Kidney glomerular epithelial cell (primary cell): Measurements from ENCODE around the gene SIX2.
"Not testable (repeated sequence)": the region's sequence is repeated elsewhere in the genome, so short reads cannot be mapped to it uniquely, and the experiment has no call there.

Experiments used
- DNase-seq: peaks from one replicate; lab custom pipeline; 2025; lab: John Stamatoyannopoulos, UW

SIX2 gene

DNA sequence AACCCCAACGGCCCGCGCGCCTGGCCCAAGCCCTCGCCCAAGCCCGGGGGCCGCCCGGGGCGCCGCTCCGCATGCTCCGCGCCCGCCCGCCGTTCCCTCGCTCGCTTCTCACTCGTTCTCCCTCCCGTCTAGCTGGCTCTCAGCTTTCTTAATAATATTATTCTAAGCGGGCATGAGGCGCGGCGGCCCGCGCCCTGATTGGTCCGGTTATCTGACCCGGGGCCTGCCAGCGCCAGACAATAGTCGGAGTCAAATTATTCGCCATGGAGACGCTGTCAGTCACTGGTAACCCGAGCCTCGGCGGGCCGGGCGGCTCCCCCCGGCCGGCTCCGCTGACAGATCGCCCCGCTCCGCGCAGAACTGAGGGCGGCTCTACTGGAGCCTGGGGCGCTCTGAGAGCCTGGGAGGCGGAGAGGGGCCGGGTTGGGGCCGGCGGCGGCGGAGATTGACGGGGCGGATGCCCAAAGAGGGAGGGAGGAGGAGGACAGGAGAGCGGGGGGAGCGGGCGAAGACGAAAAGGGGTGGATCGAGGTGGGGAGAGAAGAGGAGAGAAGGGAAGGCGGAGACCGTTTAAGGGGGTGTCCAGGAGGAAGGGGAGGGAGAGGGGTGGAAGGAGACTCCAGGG, at the start of gene SIX2:
Gene SIX2 (minus strand): TSS at position 150 of the 625 bp plus-strand sequence. CDS start 342 bp downstream, outside the sequence.
- DNase-seq: peak; percentile 94

DNA sequence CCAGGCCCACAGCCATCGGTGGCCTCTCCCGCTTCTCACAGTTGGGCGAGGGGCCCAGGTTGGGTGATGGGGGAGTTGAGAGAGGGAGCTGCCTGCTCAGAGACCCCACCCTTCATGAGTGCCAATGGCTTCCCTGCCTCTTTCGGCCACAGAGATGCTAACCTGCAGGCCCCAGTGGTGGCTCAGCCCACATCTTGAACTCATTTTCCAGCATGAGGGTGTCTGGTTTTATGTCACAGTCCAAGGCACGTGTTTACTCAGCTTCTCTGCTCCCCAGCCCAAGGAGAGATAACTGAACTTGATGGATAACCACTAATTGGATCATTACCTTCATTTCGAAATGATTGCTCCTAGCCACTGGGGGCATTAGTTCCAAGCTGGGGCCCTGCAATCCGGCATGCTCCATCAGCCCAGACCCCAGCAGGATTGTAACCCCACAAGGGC, 45.9 kb upstream of the SIX2 start:
- DNase-seq: no peak

DNA sequence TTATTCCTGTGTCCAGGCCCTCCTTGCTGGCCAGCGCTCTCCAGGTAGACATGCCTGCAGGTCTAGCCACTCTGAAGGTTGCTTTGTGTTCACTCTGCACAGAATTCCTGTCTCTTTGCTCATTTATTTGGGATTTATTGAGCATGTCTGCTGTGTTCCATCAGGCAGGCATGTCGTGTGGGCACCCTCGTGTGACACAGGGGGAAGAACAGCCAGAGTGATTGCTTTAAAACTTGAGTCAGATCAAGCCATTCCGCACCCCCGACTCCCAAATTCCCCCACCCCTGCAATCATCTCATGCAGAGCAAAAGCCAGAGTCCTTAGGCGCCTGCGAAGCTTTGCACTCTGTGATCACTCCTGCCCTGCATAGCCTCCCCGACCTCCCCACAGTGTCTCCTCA, 44.7 kb upstream of the SIX2 start:
- DNase-seq: no peak

GRCh38 chr2:45052388-45052928, 43.2 kb upstream of the SIX2 start:
- no peak for DNase-seq

DNA sequence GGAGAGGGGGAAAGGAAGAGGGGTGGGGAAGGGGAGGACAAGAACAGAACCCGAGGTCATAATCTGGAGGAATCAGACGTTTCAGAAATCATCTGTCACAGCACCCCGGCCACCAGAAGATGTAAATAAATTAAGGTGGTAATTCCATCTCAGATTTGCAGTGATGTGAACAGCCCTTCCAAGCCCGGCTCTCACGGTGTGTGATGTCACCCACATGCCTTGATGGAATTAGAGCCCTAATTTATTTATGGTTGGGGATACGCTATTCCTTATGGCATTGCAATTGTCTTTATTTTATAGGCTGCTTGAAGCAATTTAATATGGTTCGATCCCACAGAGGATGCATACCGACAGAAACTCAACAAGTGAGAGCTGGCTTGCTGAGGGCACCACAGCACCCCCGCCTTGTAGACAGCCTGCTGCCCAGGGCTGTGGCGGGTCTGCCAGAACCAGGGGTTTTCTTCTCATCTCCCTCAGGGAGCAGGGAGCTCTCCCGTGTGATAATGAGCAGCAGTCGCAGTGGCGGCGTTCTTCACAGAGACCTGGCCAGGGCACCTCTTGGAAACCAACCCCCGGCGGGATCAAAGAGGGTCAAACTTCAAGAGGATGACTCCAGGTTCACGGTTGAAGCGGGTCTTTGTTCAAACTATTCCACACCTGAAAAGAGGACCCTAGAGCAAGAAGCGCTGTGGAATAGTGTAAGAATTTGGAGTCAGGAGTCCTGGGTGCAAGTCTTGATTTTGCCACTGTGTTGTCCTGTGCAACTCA, 40.5 kb upstream of the SIX2 start:
- no peak for DNase-seq

DNA sequence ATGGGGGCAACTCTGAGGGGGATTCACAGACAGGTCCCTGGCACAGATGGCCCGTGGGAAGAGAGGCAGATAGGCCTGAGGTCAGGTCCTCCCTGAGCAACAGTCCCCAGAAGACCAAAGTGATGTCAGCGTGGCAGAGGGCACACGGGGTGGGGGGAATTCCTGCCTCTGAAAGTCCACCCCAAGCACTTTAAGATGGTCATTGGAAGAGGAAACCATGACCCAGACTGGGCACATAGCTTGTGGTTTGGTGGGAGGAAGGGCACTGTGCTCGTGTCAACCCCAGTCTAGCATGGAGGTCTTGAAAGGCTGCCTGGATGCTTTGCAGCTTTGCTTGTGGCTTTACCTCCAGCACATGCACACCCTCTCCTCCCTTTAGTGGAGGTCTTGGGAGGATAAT, 38.0 kb upstream of the SIX2 start:
- DNase-seq: no peak

DNA sequence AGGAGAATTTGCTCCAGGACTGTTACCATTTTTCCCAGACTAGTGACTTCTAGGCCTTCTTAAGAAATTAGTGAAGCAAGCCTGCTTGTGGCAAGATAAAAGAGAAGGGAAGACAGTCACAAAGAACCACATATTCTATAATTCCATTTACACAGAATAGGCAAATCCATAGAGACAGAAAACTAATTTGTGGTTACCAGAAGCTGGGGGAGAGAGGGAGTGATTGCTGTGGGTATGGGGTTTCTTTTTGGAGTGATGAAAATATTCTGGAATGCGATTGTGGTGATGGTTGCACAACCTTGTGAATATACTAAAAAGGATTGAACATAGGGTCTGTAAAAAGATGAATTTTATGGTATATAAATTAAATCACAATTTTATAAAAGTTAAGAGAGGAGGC, 37.5 kb upstream of the SIX2 start:
- DNase-seq: peak; percentile 34

GRCh38 chr2:45045706-45046105, 36.5 kb upstream of the SIX2 start:
- DNase-seq: no peak

DNA sequence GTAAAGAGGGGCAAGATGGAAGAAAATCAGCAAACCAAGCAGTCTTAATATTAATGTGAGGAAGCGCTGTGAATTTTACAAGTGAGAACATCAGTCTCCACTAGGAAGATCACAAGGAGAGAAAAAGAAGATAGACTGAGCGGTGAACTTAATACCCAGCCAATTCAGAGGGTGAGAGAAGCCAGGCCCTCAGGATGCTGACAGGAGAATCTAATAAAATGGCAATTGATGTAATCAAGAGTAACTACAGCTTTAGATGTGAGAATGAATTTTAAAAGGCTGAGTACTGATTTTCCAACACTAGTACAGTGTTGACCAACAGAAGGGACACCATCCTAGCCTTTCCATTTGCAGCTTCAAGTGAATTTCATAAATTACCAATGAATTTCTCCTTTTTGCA, 35.7 kb upstream of the SIX2 start:
- DNase-seq: no peak

- no peak for DNase-seq
Measured at GRCh38 chr2:45043174-45043573, 33.9 kb upstream of the SIX2 start.

- DNase-seq: peak; percentile 31
Measured at GRCh38 chr2:45042401-45042800, 33.1 kb upstream of the SIX2 start.

GRCh38 chr2:45040786-45041185, 31.5 kb upstream of the SIX2 start:
- DNase-seq: no peak

GRCh38 chr2:45039804-45040203, 30.6 kb upstream of the SIX2 start:
- not testable (repeated sequence) for DNase-seq

- DNase-seq: not testable (repeated sequence)
Measured at GRCh38 chr2:45038861-45039260, 29.6 kb upstream of the SIX2 start.

DNA sequence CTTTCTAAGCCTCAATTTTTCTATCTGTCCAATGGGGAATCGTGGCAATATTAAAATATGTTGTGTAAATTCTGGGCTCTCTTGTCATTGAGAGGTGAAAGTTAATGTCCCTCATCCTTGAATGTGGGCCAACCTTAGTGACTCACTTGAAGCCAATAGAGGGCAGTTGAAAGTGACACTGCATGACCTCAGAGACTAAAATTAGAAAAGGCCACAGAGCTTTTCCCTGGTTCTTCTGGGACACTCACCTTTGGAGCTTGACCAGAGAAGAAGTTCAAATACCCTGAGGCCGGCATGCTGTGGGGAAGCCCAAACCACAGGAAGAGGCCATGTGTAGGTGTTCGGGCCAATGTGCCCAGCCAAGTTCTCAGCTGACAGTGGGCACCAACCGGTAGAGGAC, 24.1 kb upstream of the SIX2 start:
- DNase-seq: no peak

GRCh38 chr2:45031028-45031427, 21.8 kb upstream of the SIX2 start:
- DNase-seq: no peak

- no peak for DNase-seq
Measured at GRCh38 chr2:45030553-45030952, 21.3 kb upstream of the SIX2 start.

DNA sequence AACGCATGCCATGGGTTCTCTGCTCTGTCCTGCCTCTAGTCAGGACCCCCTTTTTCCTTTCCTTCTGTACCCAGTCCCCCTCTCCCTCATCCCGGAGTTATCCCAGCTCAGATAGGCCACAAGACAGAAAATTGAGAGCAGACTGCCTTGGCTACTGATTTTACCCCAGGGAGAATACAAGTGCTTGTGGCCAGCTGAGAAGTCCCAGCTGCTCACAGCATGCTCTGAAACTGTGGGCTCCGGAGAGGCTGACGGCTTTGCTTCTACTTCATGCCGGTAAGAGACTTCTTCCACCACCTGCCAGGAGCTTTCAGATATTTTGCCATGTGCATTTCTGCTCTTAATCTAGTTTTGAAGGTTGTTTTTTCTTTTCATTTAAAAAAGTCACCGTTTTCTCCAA, 20.0 kb upstream of the SIX2 start:
- DNase-seq: no peak

DNA sequence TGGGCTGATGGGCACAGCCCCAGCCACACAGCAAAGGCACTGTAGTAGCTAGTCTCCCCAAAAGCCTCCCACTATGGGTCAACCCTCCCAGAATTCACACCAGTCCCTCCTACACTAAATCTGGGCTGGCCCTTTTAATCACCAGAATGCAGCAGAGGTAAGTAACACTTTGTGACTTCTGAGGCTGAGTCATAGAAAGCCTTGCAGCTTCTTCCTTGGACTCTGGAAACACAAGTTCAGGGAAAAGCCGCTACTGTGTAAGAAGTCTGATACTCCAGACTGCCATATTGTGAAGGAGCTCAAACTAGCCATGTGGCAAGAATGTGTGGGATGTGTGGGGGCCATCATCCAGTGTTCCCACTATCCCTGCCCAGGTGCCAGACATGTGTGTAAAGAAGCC, 19.0 kb upstream of the SIX2 start:
- DNase-seq: peak; percentile 46

GRCh38 chr2:45026924-45027450, 17.7 kb upstream of the SIX2 start:
- DNase-seq: no peak

DNA sequence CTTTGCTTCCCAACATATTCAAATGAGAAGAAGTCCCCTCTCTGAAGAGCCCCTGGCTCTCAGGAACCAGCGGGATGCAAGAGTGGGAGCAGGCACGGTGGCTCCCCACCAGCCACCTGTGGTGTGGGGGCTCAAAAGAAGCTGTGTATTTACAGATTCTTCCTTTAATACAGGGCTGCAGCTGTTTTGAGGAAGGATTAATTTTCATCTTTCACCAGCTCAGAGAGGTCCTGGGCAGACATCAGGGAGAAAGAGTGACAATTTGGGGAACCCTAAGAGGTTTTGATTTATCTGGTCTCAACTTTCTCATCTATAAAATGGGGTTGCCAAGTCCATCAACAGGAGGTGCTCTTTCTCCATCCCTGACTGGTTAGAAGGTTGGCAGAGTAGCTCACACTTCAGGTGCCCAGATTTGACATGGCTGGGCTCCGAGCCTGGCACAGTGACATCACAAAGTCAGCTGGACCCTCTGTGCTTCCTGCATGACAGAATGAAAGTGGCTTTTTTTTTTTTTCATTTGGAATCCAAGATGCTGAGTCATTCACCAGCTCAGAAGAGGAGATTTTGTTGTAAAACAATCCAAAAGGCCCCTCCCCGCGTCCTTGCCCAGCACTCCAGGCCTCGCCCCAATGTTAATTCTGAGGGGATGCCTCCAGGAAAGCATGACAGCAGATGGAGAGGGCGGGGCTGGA, 15.5 kb upstream of the SIX2 start:
- peak; percentile 67 for DNase-seq

DNA sequence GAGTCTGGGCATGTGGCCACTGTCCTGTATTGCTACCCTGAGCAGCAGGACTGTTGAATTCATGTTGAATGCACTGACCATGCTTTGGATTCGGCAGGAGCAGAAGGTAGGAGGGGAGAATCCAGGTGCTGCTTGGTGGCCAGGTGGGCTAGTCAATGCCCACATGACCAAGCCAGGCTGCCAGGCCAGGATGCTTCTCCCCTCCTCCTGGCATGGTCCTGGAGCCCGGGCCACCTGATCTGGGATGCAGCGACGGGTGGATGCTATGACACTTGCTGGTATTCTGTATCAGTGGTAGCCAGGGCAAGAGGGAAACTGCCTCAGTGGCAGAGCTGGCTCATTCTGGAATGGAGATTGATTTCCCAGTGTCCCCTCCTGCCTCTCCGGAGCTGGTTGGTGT, 14.8 kb upstream of the SIX2 start:
- no peak for DNase-seq

GRCh38 chr2:45020439-45020838, 11.2 kb upstream of the SIX2 start:
- no peak for DNase-seq
